Muscle layer of colon (tissue), 2 donors: ENCODE data around the gene HLF.

Experiments used
- H3K27ac ChIP-seq: one replicate; pipeline ENCODE4 v1.7.0; 2013; ENCODE audit warnings: low read depth, mild to moderate bottlenecking, low read length, moderate library complexity
- H3K27me3 ChIP-seq, 2 donors: one replicate each; pipeline ENCODE4 v1.7.0; 2013; ENCODE audit warnings: low read length in 2 of 2, mild to moderate bottlenecking in 2 of 2; ENCODE audit not compliant: insufficient read depth in 2 of 2, control insufficient read depth in 1 of 2
- H3K36me3 ChIP-seq: one replicate; pipeline ENCODE4 v1.7.0; 2013; ENCODE audit warnings: mild to moderate bottlenecking, low read length; ENCODE audit not compliant: insufficient read depth
- H3K4me1 ChIP-seq: one replicate; pipeline ENCODE4 v1.7.0; 2013; ENCODE audit warnings: mild to moderate bottlenecking, low read length; ENCODE audit not compliant: insufficient read depth
- H3K4me3 ChIP-seq, 2 donors: one replicate each; pipeline ENCODE4 v1.7.0; 2013; ENCODE audit warnings: low read length in 2 of 2, low read depth in 1 of 2, mild to moderate bottlenecking in 1 of 2, moderate library complexity in 1 of 2
- H3K9ac ChIP-seq: one replicate; pipeline ENCODE4 v1.7.0; 2013; ENCODE audit warnings: low read length
- H3K9me3 ChIP-seq: one replicate; pipeline ENCODE4 v1.7.0; 2013; ENCODE audit warnings: mild to moderate bottlenecking, low read length
- donor health status: abdominal sarcoma.
- donor health status: Adenocarcinoma of cecum.

Gene HLF

GRCh38 chr17:55318715-55319487 is 54.1 kb downstream of the HLF start:
- no peak overlapping the region for H3K27ac ChIP-seq
- H3K4me1 ChIP-seq, result no peaks in the 10 kb centered on the region

GRCh38 chr17:55319933-55320593 is 55.3 kb downstream of the HLF start:
- no peaks in the 10 kb centered on the region for H3K9me3 ChIP-seq
- H3K36me3 ChIP-seq, result peaks cover 45% of the 10 kb centered on the region
- no peak overlapping the region for H3K9ac ChIP-seq
- H3K27me3 ChIP-seq, result no peaks in the 10 kb centered on the region
- H3K4me3 ChIP-seq, result no peak overlapping the region
- H3K27ac ChIP-seq, result no peak overlapping the region
- no peaks in the 10 kb centered on the region for H3K4me1 ChIP-seq

More at GRCh38 chr17:55318715-55319487, 54.1 kb downstream of the HLF start:
- Histone ChIP-seq H3K36me3 (peaks cover 52% of the 10 kb centered on the region), H3K9ac (no peak overlapping the region), H3K27me3 (no peaks in the 10 kb centered on the region), H3K4me3 (no peak overlapping the region), H3K9me3 (no peaks in the 10 kb centered on the region)

GRCh38 chr17:55320594-55321426 is 56.0 kb downstream of the HLF start:
- Histone ChIP-seq H3K4me3 (no peak overlapping the region), H3K36me3 (peaks cover 37% of the 10 kb centered on the region), H3K9me3 (no peaks in the 10 kb centered on the region), H3K27me3 (no peaks in the 10 kb centered on the region), H3K27ac (no peak overlapping the region), H3K9ac (no peak overlapping the region), H3K4me1 (no peaks in the 10 kb centered on the region)

GRCh38 chr17:55321427-55322060 is 56.8 kb downstream of the HLF start:
- H3K4me3 ChIP-seq, result no peak overlapping the region
- no peak overlapping the region for H3K9ac ChIP-seq
- H3K27ac ChIP-seq, result no peak overlapping the region
- H3K9me3 ChIP-seq, result no peaks in the 10 kb centered on the region
- no peaks in the 10 kb centered on the region for H3K27me3 ChIP-seq
- no peaks in the 10 kb centered on the region for H3K4me1 ChIP-seq
- H3K36me3 ChIP-seq, result peaks cover 30% of the 10 kb centered on the region

GRCh38 chr17:55322453-55322985 is 57.8 kb downstream of the HLF start:
- H3K4me3 ChIP-seq, result no peak overlapping the region
- peaks cover 24% of the 10 kb centered on the region for H3K36me3 ChIP-seq
- no peak overlapping the region for H3K9ac ChIP-seq
- H3K27me3 ChIP-seq, result no peaks in the 10 kb centered on the region
- H3K9me3 ChIP-seq, result no peaks in the 10 kb centered on the region
- H3K4me1 ChIP-seq, result no peaks in the 10 kb centered on the region
- H3K27ac ChIP-seq, result no peak overlapping the region

- Histone ChIP-seq H3K4me1 (no peaks in the 10 kb centered on the region), H3K9ac (no peak overlapping the region), H3K4me3 (no peak overlapping the region), H3K36me3 (peaks cover 18% of the 10 kb centered on the region), H3K27ac (no peak overlapping the region), H3K9me3 (no peaks in the 10 kb centered on the region), H3K27me3 (no peaks in the 10 kb centered on the region)
Observed at GRCh38 chr17:55323518-55324295, 58.9 kb downstream of the HLF start.

- no peak overlapping the region for H3K27ac ChIP-seq
- H3K36me3 ChIP-seq, result peaks cover 13% of the 10 kb centered on the region
- no peak overlapping the region for H3K4me3 ChIP-seq
- no peaks in the 10 kb centered on the region for H3K4me1 ChIP-seq
- H3K27me3 ChIP-seq, result no peaks in the 10 kb centered on the region
- no peak overlapping the region for H3K9ac ChIP-seq
- no peaks in the 10 kb centered on the region for H3K9me3 ChIP-seq
Observed at GRCh38 chr17:55324296-55324978, 59.7 kb downstream of the HLF start.

GRCh38 chr17:55325406-55325805 is 60.6 kb downstream of the HLF start:
- no peaks in the 10 kb centered on the region for H3K4me1 ChIP-seq
- H3K4me3 ChIP-seq, result no peak overlapping the region
- peaks cover 12% of the 10 kb centered on the region for H3K36me3 ChIP-seq
- no peaks in the 10 kb centered on the region for H3K27me3 ChIP-seq
- H3K9me3 ChIP-seq, result no peaks in the 10 kb centered on the region
- no peak overlapping the region for H3K27ac ChIP-seq
- no peak overlapping the region for H3K9ac ChIP-seq

GRCh38 chr17:55326030-55326429 is 61.3 kb downstream of the HLF start:
- Histone ChIP-seq H3K4me3 (no peak overlapping the region), H3K4me1 (no peaks in the 10 kb centered on the region), H3K27me3 (no peaks in the 10 kb centered on the region), H3K36me3 (peaks cover 6% of the 10 kb centered on the region), H3K9ac (no peak overlapping the region), H3K27ac (no peak overlapping the region), H3K9me3 (no peaks in the 10 kb centered on the region)
